OCI-LY3 (cell line): ENCODE data around the gene PDGFA.

Experiments
- CTCF ChIP-seq: fragments of 200-600, 300-600 bp; sonication (generic); IDR thresholded peaks from 2 replicates; pipeline ENCODE4 v1.5.1; 2014; ENCODE audit warnings: antibody characterized with exemption, low read length, low read depth
- EZH2phosphoT487 ChIP-seq: fragments of 200-600 bp; shearing (Covaris generic); IDR thresholded peaks from 2 replicates; pipeline ENCODE4 v1.6.1; 2018; ENCODE audit warnings: antibody characterized with exemption, mixed run types, low read depth

GRCh38 chr7:513521-514166 lies 6.0 kb downstream of the PDGFA start:
- no peak for TF ChIP-seq CTCF
- no peak for TF ChIP-seq EZH2phosphoT487
